HG02870 (cell line): Measurements from ENCODE around the gene MAP4K3.
"Not testable (repeated sequence)": the region's sequence is repeated elsewhere in the genome, so short reads cannot be mapped to it uniquely, and the experiment has no call there.

Experiments used
- ATAC-seq: cut with Tn5 transposase; IDR thresholded peaks from one replicate; pipeline ENCODE4 v1.9.1; 2021; ENCODE audit warnings: mild to moderate bottlenecking, moderate library complexity; ENCODE audit not compliant: unreplicated experiment

MAP4K3 gene

DNA sequence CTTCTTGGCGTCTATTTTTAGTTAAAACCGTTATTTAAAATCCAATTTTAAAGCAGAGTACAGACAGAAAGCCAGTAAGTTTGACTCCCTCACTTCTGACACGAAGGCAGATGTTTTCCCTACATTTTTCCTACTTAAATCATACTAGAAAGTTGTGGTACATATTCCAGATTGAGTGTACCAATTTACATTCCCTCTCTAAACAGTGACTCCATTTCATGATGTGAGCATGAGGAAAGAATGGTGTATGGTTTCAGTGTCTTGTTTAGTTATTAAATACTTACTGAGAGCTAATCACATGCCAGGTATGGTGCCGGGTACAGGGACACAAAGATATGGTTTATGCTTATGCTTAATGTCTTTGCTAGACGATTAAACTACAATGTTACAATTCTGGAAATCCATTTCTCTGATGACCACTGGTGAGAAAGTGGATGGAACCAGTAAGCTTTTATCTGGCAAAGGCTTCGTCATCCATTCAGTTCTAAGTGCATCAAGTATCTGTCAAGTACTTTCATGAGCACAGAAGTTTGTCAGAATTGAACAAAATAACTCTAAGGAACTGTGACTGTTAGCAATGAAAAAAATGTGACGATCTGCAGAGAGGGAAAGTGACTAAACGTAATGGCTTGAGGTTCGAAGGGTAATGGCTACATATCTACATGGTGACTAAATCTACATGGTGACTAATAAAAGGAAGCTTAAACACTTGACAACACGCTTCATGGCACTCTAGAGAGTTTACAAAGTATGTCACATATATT lies 25.7 kb downstream of the MAP4K3 start:
- ATAC-seq: no peak

DNA sequence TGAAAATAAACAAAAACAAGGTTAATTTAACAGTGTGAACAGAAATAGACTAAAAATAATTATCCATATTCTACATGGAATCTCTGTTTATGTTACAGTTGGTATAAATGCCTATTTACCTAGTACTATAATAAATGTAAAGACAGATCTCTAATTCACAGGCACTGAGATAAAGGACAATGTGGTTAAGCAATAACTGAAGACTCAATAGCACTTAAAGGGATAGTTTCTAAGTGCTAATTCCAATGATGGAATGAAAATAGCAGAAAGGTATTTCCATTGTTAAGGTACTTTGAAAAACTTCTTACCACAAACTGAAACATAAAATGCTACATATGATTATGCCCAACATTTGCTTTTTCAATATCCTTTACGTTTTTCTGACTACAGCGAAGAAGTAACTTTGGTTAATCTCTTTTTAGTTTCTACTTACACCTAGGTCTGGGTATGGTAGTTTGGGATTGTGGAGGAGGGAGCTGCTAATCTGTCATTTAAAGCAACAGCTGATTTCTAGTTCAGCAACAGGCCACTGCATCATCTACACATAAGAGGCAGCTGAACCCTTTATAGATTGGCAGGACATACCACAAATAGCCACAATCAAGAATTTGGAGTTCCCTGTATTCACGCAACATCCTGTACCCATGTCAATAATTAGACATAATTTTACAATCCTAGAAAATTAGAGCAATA lies 27.2 kb downstream of the MAP4K3 start:
- ATAC-seq: no peak

DNA sequence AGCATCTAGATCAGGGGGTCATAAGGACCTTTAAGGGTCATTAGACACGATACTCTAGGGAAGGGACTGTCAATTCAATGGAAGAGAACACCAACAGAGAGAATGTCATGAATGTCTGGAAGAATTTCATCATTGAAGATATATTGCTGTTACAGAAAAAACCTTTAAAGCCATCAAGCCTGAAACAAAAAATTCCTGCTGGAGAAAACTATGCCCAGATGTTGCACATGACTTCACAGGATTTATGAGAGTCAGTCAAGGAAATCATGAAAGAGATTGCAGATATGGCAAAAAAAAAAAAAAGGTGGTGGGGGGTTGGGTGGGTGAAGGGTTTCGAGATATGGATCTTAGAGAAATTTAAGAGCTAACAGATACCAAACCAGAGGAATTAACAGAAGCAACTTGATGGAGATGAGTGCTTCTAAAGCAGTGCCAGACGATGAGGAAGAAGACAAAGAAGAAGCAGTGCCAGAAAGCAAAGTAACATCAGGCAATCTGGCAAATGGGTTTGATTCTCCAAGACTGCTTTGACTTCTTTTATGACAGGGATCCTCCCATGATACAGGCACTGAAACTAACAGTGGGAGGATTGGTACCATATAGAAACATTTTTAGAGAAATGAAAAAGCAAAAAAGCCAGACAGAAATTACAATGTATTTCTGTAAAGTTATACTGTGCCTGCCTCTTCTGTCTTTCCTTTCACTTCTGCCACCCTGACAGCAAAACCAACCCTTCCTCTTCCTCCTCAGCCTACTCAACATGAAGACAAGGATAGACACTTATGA lies 28.5 kb downstream of the MAP4K3 start:
- ATAC-seq: peak; percentile 56

DNA sequence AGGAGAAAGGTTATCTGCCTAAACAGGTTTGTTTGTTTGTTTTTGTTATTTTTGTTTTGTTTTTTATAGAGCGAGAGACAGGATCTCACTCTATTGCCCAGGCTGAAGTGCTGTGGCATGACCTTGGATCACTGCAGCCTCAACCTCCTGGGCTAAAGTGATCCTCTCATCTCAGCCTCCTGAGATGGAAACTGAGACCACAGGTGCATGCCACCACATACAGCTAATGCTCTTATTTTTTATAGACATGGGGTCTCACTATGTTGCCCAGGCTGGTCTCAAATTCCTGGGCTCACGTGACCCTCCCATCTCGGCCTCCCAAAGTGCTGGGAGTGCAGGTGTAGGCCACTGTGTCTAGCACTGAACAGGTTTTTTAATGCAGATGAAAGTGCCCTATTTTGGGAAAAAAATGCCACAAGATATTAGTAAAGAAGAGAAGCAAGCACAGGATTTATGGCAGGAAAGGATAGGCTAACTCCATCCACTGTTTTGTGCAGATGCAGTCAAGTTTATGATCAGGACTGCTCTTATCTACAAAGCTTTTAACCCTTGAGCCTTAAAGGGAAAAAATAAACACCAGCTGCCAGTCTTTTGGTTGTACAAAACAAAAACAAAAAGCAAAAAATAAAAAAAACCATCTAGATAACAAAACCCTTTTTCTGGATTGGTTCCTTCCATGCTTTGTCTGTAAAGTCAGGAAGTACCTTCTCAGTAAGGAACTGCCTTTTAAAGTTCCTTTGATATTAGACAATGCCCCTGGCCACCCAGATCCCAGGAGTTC lies 29.4 kb downstream of the MAP4K3 start:
- ATAC-seq: no peak

DNA sequence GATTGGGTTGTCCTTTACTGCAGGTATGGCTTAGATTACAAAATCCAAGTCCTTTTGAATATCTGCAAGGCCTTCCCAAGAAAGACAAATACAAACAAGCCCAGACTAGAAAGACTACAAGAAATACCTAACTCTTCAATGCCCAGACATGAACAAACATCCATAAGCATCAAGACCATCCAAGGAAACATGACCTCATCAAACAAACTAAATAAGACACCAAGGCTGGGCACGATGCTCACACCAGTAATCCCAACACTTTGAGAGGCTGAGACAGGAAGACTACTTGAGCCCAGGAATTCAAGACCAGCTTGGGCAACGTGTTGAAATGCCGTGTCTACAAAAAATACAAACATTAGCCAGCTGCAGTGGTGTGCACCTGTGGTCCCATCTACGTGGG lies 31.7 kb downstream of the MAP4K3 start:
- no peak for ATAC-seq

DNA sequence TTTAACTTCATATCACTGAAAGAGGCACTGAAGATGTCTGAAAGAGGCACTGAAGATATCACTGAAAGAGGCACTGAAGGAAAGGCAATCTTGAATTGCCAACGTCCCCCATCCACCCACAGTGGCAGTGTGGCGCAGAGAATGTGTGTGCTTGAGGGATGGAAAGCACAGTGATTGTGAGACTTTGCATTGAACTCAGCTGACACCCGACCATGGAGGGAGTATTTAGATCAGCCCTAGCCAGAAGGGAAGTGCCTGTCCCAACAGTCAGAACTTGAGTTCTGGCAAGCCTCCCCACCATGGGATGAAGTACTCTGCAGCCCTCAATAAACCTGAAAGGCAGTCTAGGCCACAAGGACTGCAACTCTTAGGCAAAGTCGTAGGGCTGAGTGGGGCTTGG lies 33.8 kb downstream of the MAP4K3 start:
- peak; percentile 73 for ATAC-seq

DNA sequence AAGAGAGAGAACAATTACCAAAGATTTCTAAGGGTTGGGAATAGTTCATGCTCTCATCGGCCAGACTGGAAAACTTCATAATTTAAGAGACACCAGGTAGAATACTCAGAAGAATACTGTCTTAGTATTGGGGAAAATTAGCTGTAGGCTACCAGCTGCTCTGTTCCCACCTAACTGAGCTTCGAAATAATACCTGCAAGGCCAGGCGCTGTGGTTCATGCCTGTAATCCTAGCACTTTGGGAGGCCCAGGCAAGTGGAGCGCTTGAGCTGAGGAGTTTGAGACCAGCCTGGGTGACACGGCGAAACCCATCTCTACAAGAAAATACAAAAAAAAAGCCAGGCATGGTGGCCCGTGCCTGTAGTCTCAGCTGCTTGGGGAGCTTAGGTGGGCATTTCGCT lies 35.8 kb downstream of the MAP4K3 start:
- no peak for ATAC-seq

DNA sequence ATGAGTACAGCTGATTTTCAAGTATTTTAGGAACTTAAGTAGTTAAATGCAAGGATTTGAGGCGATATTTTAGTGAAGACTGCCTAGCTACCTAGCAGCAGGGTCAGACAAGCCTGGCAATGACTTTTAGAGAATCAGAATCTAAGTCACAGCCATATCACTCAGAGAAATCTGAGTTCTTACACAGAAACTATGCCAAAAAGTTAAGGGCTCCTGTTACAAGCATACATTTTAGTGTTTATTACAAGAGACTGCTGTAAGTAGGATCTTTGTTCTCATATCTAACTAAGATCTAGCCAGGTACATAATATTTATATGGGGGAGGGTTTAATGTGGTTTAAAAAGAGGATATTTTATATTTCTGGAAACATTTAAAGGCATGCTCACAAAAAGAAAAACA lies 37.5 kb downstream of the MAP4K3 start:
- ATAC-seq: no peak

DNA sequence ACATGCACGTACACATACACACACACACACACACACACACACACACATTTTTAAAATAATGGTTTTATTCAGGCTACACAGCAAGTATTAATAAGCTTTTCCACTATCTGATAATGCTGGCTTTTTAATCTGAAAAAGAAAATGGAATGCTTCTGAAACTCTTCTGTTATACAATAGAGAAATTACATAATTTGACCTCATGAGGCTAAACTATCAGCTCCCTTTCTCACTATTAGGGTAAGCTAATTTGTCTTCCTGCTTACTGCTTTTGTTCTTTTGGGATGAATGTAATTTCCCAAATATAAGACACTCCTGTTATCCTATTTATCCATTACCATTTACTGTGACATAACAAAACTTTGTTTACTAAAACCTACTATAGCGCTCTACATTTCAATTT lies 41.8 kb downstream of the MAP4K3 start:
- ATAC-seq: no peak

DNA sequence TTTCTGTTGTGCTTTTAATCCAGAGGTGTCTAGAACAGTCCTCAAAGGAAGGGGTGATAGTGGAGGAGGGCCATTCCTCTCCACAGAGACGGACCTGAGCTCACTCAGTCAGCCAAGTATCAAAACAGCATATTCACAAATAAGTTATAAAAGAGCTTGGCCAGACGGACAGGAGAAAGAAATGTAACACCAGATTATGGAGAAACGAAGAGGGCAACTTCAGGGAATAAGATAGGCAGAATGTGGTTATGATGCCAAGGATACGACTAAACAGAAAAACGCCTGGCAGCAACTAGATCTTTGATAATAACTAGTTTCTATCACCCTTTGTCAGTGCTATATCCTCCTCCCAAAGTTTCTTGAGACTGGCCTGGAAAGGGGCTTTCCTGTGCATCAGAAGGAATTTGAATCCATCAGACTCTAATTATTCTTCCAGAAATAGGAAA lies 42.5 kb downstream of the MAP4K3 start:
- ATAC-seq: no peak

DNA sequence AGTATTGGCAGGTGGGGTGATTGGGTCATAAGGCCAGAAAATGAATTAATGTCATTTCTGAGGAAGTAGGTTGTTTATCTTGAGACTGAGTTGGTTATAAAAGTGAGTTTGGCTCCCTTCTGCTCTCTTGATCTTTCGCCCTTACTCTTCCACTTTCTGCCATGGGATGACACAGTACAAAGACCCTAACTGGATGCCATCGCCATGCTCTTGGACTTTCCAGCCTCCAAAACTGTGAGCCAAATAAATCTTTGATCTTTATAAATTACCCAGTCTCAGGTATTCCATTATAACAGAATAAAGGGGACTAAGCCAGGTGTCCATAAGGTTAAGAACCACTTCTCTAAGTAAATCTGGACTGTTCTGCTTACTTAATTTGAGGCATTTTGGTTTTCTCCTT lies 44.4 kb downstream of the MAP4K3 start:
- no peak for ATAC-seq

DNA sequence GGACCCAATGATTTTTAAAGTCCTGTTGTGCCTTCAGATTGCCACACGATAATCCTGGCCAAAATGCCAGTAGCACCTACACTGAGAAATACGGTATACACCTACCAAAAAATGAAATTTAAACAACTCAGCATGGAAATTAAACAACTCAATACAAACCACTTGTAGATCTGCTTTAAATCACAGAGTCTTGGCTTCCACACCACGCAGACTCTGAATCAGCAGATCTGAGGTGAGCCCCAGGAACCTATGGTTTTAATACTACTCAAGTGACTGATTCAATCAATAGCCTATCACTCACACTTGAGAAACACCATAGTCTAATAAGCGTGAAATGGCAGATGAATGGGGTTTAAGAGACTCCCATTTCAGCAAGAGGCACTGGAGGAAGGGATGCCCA lies 46.9 kb downstream of the MAP4K3 start:
- no peak for ATAC-seq

DNA sequence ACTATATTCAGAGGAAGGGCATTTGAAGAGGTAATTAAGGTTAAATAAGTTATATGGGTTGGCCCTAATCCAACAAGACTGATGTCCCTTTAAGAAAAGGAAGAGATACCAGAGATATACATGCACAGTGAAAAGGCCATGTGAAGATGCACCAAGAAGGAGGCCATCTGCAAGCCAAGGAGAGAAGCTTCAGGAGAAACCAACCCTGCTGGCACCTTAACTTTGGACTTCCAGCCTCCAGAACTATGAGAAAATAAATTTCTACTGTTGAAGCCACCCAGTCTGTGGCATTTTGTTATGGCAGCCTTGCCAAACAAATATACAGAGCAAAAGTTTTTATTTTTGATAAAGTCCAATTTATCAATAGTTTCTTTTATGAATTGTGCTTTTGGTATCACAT lies 51.0 kb downstream of the MAP4K3 start:
- no peak for ATAC-seq

DNA sequence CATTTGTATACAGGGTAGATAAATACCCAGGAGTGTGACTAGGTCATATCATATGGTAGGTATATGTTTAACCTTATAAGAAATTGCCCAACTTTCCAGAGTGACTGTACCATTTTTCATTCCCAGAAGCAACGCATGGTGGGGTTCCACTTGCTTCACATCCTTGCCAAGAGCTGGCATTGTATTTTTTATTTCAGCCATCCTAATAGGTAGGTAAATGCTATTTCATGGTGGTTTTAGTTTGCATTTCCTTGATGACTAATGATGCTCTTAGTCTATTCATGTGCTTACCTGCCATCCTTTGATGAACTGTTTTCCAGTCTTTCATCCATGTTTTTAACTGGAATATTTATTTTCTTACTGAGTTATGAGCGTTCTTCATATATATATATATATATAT lies 51.9 kb downstream of the MAP4K3 start:
- ATAC-seq: no peak

DNA sequence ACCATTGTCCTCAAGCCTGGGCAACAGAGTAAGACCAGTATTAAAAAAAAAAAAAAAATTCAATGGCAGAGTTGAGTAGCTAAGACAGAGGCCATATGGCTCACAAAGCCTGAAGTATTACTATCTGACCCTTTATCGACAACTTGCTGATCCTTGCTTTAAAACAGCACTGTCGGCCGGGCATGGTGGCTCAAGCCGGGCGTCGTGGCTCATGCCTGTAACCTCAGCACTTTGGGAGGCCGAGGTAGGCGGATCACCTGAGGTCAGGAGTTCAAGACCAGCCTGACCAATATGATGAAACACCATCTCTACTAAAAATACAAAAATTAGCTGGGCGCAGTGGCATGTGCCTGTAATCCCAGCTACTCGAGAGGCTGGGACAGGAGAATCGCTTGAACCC lies 53.0 kb downstream of the MAP4K3 start:
- not testable (repeated sequence) for ATAC-seq

DNA sequence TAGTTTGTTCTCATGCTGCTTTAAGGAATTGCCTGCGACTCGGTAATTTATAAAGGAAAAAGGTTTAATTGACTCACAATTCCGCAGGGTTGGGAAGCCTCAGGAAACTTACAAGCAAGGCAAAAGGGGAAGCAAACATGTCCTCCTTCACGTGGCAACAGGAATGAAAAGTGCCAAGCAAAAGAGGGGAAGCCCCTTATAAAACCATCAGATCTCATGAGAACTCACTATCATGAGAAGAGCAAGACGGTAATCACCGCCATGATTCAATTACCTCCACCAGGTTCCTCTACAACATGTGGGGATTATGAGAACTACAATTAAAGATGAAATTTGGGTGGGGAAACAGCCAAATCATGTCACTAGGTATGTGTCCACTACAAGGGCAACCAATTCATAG lies 53.9 kb downstream of the MAP4K3 start:
- no peak for ATAC-seq

DNA sequence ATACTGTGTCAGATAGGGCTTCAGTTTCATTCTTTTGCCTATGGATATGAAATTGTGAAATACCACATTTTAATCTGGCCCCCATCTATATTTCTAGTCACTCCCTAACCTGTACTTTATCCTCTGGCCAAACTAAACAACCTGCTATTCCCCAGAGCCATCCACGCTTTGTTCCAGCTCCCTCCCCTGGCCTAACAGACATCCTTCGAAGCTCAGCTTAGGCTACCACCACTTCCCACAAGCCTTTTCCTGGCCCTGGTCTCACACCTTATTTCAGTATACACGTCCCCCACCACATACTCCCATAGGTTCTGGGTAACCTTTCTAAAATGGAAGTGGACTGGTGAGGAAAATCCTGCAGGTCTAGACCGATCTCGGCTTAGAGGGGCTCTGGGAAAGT lies 55.4 kb downstream of the MAP4K3 start:
- ATAC-seq: no peak

DNA sequence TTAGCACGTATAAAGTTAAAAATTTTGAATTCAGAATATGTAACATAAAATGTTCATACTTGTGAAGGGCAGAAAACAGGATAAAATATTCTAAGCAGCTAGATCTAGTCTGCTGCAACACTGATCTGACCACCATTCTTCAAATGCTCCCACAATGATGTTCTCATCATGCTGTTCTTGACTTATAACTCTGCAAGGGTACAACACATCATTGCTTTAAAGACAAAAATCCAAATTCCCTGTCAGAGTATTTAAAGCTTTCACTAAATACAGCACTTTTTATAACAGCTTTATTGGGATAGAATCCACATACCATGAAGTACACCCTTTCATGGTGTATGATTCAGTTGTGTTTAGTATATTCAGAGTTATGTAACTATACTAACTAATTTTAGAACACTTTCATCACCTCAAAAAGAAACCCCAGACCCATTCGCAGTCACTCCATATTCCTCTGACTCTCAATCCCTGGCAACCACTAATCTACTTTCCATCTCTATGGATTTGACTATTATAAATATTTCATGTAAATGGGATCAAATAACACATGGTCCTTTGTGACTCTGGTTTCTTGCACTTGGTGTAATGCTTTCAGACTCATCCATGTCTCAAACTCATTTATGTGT lies 56.4 kb downstream of the MAP4K3 start:
- ATAC-seq: no peak

DNA sequence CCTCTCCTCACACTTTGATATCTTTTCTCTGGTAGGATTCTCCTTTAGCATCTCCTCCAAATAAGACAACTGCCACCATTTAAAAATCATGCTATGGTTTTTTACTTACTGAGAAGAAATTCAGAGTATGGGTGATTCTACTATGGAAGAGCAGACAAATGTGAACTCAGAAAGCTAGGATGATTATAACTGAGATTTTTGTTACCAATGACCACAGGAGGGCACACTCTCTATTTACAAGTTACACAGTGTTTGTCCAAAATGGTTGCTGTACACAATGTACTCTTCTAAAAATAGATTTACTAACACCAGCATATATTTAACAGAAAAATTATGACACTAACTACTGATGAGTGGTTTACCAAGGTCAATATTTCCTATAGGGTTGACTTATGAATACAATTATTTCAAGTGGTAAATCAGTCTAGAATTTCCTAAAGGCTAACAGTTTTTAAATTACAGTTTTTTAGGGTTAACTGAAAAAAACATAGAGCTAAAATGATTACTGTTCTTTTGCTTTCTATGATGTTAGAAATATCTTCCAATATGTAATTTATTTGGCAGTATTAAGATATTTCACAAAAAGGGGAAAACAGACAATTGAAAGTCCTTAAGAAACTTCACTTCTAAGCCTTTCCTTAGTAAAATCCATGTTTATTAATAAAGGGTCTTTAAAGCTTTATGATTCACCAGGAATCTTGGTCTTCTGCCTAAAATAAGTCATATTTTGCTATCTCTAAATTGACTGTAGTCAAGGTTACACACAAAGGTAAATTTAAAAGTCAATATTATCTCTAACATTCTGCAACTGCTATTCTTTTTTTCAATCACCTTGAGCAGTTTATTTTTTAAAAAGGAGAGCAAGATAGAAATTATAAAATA lies 57.2 kb downstream of the MAP4K3 start:
- peak; percentile 76 for ATAC-seq

DNA sequence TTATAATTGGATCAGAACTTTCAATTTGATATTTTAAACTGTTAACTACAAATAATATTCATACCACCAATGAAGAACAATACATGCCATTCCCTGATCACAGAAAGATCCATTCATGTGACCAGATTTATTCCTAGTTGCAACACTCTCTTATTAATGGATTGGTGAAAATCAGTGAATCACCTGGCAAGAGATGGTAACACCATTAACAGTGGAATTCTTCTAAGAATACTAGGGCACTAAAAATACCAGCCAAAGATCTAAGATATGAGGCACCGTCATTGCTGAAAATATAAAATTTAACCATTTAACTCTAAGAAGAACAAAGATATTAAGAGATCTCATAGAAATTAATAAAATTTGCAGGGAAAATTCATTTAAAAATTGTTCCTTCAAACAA lies 58.1 kb downstream of the MAP4K3 start:
- ATAC-seq: no peak
